ENCODE measurements around the gene IKBKG. TPM values are rescaled to one million over a fixed set of nuclear protein-coding genes. Genes with fewer than 3 reads are reported as not detected.

IKBKG gene
- total and polyA plus RNA-seq, 2 of the 13 experiments (the other 11 are each of a cell fraction or from before 2014, with no cell fraction given) = 30.6 to 44.3 TPM

- TF ChIP-seq SNAPC4 (CRISPR knock-in tag; IDR thresholded peaks at IDR 0.05) = no peak
- TF ChIP-seq ZNF766 (CRISPR knock-in tag; IDR thresholded peaks at IDR 0.05; ENCODE audit: borderline replicate concordance) = no peak
- no peak for TF ChIP-seq JUNB (CRISPR knock-in tag; IDR thresholded peaks at IDR 0.05; ENCODE audit: borderline replicate concordance)
- TF ChIP-seq, protein P1, sequence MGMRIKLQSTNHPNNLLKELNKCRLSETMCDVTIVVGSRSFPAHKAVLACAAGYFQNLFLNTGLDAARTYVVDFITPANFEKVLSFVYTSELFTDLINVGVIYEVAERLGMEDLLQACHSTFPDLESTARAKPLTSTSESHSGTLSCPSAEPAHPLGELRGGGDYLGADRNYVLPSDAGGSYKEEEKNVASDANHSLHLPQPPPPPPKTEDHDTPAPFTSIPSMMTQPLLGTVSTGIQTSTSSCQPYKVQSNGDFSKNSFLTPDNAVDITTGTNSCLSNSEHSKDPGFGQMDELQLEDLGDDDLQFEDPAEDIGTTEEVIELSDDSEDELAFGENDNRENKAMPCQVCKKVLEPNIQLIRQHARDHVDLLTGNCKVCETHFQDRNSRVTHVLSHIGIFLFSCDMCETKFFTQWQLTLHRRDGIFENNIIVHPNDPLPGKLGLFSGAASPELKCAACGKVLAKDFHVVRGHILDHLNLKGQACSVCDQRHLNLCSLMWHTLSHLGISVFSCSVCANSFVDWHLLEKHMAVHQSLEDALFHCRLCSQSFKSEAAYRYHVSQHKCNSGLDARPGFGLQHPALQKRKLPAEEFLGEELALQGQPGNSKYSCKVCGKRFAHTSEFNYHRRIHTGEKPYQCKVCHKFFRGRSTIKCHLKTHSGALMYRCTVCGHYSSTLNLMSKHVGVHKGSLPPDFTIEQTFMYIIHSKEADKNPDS (CRISPR knock-in tag; IDR thresholded peaks at IDR 0.05) = no peak
- no peak for TF ChIP-seq KLF13 (CRISPR knock-in tag; IDR thresholded peaks at IDR 0.05)
- TF ChIP-seq PHF5A (CRISPR knock-in tag; IDR thresholded peaks at IDR 0.05; ENCODE audit: low read depth, unreplicated experiment) = no peak
- TF ChIP-seq HNF4G (IDR thresholded peaks at IDR 0.05; ENCODE audit: borderline replicate concordance, low read depth, low read length) = no peak
- no peak for TF ChIP-seq HNF4G (CRISPR knock-in tag; IDR thresholded peaks at IDR 0.05; ENCODE audit: borderline replicate concordance, low read depth)
- TF ChIP-seq ZNF414 (CRISPR knock-in tag; IDR thresholded peaks at IDR 0.05) = no peak
- TF ChIP-seq STAG1 (CRISPR knock-in tag; IDR thresholded peaks at IDR 0.05) = peak; percentile 32
- no peak for TF ChIP-seq THYN1 (CRISPR knock-in tag; IDR thresholded peaks at IDR 0.05; ENCODE audit: borderline replicate concordance, low read depth)
- TF ChIP-seq IRF2 (CRISPR knock-in tag; IDR thresholded peaks at IDR 0.05) = 0 out of 2 replicates have a peak, but pooled peaks have one; percentile 20
- TF ChIP-seq SP5 (CRISPR knock-in tag; IDR thresholded peaks at IDR 0.05; ENCODE audit: borderline replicate concordance, low read depth) = 0 out of 2 replicates have a peak, but pooled peaks have one; percentile 20
- no peak for TF ChIP-seq ZNF740 (CRISPR knock-in tag; IDR thresholded peaks at IDR 0.05)
These were observed 20.3 kb upstream of the IKBKG start (continued) for GRCh38 chrX:154526901-154527675.
